Stimulated activated CD8-positive, alpha-beta memory T cell treated with anti-CD3 and anti-CD28 coated beads, Interleukin-15, amount 100 ng/mL, for 48 hours (primary cell): ENCODE data around the gene APOD.
"Not testable (repeated sequence)": the region's sequence is repeated elsewhere in the genome, so short reads cannot be mapped to it uniquely, and the experiment has no call there.

Experiments
- DNase-seq, 2 donors: peaks; one replicate each; pipeline ENCODE4 v3.0.0-alpha.2; 2020; ENCODE audit warnings: low read depth in 2 of 2

The APOD gene

DNA sequence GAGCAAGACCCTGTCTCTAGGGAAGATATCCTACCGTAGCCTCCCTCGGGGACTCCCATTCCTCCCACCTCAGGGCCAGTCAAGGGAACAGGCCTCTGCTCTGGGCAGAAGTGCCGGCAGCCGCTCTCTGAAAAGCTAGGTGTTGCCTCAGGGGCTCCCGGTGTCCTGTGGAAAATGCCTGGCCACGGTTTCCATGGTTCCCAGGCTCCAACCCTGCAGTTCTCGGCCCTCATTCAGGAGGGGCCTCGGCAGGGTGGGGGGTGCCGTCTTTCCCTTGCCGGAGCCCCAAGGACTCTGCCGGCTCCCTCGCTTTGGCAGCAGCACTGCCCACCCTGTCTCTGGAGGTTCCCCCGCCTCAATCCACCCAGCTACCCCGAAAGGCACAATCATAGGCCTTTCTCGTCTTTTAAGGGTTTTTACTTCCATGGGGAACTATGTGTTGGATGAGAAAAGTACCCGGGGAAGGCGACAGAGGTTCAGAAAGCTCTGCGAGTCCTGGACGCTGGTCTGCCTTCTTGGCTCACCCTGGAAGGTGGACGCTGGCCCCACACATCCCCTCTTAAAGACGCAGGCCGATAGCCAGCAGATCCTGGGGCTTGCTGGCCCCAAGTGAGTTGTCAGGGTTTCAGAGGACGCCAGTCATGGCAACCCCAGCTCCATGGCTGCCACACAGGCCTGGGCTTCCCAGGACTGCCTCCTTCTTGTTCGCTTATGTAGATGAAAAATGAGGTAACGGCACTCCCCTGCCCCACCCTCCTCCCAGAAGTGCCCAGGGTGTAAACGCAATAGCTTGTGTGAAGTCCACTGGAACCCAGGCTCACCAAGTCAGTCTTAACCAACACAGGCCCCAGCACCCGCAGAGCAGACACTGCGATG is 34.3 kb upstream of the APOD start:
- DNase-seq, result not testable (repeated sequence)

DNA sequence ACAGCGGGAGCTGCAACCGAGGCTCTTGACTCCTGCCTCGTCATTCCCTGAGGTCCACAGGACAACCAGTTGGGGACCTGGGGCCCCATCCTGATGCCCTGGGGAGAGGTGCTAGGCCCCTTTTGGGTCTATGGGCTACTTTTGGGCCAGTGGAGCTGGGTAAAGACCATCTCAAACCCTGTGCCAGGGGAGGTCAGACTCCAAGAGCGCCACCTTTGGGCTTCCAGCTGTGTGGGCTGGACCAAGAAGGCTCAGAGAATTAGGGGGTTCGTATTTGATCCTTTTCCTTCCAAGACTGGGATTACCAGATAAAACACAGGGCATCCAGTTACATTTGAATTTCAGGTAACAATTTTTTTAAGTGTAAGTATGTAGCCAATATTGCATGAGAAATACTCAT is 33.4 kb upstream of the APOD start:
- DNase-seq, result not testable (repeated sequence)

DNA sequence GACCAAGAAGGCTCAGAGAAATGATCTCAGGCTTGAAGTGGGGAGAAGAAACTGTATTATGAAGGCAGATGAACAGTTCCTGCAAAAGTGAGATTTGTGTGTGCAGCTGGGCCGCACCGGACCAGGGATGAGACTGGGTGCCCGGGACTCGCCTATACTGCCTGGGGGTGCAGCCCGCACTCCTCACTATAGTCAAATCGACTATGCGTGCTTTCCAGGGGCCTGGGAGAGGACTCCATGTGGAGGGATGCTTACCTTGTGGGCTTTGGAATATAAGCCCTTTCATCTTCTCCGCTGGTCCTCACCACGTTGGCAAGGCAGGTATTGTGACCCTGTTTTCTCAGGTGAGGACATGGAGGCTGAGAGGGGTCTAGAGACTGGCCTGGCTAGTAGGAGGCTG is 32.9 kb upstream of the APOD start:
- no peak for DNase-seq

DNA sequence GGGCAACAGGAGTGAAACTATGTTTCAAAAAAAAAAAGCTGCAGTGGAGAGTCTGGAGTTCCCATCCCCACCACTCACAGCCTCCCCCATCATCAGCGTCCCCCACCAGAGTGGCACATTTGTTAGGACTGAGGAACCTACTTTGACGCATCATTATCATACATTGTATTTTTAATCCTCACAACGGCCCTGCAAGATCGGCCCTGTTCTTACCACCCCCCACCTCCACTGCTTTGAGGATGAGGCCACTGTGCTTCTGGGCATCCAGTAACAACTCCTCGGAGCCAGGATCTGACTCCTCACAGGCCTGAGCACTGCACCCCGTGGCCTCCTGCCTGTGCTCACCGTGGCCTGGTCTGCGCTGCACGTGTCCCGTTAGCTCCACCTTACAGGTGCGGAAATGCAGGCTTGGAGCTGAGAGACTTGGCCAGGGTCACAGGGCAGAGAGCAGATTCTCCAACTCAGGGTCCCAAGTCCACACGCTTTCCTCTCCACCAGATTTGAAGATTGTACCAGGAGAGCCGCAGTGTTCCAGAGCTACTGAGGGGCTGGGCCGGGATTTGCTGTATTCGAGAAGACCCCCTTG is 32.3 kb upstream of the APOD start:
- not testable (repeated sequence) for DNase-seq

DNA sequence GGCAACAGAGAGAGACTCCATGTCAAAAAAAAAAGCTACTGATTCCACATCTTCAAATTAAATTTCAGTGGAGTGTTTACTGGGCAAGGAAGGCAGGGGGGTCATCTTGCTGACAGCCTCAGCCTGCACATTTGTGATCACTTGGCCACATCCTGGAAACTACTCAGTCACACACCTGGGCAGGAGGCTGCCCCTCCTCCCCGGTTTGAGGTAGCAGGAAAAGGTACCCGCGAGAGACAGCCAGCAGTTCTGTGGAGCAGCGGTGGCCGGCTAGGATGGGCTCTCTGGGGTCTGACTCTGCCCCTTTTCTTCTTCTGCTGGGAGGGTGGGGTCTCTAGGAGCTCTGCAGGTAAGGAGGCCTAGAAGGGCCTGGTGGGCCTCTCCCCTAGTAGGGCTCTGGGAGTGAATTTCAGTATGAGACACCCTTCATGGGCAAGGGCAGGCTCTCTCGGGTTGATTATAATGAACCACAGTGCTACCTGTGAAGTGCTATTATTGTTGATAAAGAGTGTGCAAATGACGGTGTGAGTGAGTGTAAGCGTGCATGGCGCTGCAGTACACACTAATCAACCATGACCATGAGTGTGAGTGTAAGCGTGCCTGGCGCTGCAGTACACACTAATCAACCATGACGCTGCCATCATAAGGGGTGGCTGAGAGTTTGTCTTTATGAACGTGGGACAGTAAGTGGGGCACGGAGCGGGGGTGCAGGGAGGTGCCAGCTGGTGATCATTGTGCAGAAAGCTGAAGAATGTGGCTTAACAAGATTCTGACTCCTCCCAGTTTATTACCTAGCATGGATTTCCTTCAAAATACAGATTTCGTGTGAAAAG is 31.1 kb upstream of the APOD start:
- DNase-seq, result not testable (repeated sequence)

DNA sequence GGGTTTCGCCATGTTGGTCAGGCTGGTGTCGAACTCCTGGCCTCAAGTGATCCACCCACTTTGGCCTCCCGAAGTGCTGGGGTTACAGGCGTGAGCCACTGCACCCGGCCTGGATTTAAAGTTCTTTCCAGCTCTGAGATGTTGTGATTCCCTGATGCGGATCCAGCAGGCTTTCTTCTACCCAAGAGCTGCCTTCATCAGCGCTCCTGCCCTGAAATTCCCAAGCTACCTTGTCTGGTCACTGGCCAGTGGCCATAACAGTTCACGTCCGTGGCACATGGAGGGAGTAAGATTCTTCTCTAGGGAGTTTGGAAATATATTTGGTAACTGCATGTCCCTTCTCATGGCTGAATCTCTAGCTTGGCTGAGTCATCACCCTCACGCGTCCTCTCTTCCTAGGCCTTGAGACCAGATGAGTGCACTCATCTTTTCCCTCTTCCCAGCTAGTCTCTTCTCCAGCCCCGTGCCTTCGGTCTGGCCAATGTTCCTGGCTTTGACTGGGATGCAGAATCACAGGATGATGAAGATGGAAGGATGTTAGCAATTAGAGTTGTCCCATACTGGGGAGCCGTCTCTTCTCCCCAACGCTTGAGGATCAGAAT is 29.8 kb upstream of the APOD start:
- no peak for DNase-seq

DNA sequence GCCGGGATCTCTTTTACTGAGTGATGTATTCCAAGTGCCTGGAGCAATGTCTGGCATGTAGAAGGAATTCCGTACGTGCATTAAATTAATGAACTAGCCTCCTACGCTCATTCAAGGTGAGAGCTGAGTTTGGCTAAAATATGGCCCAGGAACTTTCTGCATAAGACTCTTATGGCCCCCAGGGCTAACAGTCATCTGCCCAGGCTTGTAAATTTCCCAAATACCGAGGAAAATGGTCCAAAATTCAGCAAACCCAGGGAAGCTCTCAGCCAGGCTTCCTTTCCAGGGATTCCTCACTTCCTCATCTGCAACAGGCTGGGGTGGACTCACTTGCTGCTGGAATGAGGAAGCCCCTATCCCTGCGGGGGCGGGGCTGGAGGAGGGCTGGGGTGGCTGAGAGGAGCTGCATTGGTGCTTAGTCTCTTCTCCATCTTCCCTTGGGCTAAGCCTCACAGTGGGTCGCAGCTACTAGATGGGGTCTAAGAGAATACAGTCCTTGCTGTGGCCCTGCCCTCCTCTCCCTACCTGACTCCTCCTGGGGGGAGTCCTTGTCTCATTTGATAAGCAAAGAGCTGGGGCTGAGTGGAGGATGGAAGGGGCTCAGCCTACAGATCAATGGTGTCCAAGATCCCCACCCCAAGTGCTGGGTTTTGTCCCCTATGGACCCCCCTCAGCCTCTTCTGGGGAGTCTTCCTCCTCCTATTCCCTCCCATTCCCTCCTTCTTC is 28.5 kb upstream of the APOD start:
- DNase-seq, result no peak

DNA sequence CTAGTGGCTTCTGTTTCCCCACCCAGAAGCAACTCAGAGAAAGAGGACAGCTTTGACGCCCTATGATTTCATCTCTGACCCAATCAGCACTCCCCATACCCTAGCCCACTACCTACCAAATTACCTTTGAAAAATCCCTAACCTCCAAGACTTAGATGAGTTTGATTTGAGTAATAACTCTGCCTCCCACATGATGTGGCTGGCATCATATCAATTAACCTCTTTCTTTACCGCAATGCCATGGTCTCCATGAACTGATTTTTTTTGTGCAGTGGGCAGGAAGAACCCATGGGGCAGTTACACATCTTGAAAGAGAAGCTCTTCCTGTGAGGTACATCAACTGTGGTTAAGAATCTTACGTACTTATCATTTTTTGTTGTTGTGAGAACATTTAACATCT is 25.5 kb upstream of the APOD start:
- DNase-seq, result no peak

DNA sequence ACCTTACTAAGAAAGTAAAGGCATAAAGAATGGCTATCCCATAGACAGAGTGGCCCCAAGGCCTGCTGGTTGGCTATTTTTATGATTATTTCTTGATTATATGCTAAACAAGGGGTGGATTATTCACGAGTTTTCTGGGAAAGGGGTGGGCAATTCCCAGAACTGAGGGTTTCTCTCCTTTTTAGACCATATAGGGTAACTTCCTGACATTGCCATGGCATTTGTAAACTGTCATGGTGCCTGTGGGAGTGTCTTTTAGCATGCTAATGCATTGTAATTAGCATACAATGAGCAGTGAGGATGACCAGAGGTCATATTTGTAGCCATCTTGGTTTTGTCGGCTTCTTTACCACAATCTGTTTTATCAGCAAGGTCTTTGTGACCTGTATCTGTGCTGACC is 18.0 kb upstream of the APOD start:
- not testable (repeated sequence) for DNase-seq

DNA sequence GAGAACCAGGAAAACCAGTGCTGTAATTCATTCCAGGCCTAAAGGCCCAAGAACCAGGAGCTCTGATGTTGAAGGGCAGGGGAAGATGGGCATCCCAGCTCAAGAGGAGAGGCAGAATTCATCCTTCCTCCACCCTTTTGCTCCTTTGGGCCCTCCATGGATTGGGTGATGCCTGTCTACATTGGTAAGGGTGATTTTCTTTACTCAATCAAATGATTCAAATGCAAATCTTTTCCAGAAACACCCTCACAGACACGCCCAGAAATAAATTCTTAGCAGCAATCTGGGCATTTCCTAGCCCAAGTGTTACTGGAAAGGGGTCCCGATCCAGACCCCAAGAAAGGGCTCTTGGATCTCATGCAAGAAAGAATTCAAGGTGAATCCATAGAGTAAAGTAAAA is 17.6 kb upstream of the APOD start:
- no peak for DNase-seq

DNA sequence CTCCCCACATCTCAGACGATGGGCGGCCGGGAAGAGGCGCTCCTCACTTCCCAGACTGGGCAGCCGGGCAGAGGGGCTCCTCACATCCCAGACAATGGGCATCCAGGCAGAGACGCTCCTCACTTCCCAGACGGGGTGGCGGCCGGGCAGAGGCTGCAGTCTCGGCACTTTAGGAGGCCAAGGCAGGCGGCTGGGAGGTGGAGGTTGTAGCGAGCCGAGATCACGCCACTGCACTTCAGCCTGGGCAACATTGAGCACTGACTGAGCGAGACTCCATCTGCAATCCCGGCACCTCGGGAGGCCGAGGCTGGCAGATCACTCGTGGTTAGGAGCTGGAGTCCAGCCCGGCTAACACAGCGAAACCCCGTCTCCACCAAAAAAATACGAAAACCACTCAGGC is 16.2 kb upstream of the APOD start:
- not testable (repeated sequence) for DNase-seq

DNA sequence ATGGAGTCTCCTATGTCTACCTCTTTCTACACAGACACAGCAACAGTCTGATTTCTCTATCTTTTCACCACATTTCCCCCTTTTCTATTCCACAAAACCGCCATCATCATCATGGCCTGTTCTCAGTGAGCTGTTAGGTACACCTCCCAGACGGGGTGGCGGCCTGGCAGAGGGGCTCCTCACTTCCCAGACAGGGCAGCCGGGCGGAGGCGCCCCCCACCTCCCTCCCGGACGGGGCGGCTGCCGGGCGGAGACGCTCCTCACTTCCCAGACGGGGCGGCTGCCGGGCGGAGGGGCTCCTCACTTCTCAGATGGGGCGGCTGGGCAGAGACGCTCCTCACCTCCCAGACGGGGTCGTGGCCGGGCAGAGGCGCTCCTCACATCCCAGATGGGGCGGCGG is 15.8 kb upstream of the APOD start:
- not testable (repeated sequence) for DNase-seq

DNA sequence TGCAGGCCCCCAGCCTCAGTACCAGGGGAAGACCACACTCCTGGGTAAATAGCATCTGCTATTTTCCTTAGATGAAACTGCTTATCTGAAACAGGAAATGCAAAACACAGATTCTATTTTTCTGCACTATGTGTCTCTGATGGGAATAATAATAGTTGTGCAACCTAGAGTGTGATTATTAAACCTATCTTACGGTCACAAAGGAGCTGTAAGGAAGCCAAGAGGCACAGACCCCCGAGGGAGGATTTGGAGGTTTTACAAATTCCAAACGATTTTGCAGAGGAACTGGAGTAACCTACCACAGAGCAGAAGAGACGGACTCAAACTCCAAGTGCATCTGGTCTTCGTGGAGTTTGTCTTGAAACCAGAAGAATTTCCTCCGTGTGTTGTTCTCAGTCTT is 14.1 kb upstream of the APOD start:
- DNase-seq, result no peak

DNA sequence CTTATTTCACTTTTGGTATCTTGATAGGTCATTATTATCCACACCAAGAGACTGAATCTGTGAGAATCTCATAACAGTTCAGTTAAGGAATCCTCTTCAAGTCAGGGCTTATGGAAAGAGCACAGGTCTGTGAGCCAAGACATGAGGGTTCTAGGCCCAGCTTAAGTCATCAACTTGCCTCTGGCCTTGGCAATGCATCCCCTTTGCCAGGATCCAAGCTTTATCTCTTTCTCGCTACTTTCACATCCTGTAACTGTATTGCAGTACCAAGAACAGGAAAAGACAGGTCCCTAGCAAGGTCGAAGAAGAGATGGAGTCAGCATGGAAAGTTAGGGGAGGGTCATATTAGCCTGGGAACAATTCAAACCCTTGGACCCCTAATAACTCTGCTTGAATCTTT is 13.5 kb upstream of the APOD start:
- no peak for DNase-seq

DNA sequence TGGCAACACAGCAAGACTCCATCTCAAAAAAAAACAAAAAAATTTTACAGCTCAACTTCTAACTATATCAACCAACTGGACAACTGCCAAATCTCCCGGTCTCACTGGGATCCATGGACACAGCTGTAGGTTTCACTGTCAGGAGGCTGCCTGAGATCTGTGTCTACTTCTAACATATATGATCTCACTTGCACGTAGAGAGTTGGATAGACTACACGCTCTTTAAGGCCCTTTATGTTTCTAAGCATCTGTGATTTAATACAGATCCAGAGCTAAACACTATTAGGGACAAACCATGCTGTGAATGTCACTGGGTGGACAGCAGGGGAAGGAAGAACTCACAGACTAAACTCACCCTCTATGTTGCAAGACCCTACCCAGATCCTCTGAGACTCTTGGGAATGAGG is 13.0 kb upstream of the APOD start:
- no peak for DNase-seq

DNA sequence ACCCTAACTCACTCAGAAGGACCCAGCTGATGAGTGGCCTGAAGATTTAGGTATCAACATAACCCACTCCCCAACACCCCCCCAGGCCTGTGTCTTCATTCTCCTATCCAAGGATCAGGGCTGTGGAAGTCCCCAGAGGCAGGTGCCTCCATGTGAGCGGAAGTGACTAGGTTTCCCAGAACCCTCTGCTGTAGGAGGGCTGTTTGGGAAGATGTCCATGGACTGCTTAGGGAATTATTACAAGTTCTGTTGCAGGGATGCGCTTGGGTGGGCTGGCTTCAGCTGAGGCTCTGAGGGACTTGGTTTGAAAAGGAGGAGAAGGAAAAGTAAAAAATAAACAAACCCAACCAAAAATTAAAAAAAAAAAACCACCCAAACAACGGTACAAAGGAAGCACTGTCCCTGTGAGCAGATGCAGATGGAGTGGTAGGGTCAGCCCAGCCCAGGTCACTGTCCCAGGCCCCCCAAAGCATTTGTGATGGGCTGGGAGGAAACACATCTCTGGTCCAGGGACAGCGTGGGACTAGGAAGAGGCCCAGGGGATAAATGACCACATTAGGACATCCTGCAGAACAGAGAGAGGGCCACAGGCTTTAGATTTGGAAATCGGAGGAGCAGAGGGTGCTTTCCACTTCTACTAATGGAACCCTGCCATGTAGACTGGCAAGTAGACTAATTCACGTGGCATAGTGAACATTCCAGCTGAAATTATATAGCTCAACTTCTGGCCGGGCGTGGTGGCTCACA is 12.2 kb upstream of the APOD start:
- DNase-seq, result no peak

DNA sequence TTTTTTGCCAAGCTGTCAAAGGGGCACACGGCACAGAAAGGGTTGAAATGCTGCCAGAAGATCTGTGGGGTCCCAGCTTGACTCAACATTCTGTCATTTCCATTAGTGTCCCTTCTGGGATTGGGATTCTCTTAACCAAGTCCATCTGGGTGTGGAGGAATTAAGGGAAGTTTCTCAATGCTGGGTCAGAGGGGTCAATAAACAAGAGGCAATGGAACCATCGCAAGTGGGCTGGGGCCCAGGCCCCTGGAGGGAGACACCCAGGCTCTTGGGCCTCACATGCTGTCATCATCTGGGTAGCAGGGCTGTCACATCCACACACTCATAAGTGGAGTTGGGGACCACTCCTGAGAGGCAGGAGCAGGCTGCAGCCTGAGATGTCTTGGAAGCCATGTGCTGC is 8.1 kb upstream of the APOD start:
- DNase-seq, result no peak

DNA sequence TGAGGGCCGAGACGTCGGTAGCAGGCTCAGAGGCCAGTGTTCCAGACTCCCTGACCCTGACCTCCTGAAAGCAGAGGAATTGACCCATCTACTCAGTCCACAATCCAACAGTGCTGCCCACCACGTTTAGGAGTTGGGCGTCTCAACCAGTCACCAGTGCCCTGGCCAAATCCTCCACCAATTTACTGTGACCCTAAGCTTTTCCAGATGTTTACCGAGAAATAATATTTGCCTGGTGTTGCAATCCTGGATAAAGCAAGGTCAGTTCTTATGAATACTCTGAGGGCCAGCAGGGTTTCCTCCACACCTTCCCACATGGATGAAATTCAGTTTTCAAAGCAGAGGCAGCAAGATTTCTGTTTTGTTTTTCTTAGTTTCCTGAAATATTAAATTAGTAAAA is 7.5 kb upstream of the APOD start:
- no peak for DNase-seq

DNA sequence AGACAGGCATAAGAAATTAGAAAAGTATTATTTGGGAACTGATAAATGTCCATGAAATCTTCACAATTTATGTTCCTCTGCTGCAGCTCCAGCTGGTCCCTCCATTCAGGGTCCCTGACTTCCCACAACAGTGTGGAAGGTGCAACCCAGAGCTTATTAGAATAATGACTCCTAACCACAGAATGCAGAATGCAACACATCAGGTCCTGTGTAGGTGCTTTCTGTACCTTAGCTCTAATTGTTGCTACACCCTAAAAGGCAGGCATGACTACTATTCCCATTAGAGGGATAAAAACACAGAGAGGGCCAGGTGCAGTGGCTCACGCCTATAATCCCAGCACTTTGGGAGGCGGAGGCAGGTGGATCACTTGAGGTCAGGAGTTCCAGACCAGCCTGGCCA is 6.6 kb upstream of the APOD start:
- DNase-seq, result not testable (repeated sequence)

DNA sequence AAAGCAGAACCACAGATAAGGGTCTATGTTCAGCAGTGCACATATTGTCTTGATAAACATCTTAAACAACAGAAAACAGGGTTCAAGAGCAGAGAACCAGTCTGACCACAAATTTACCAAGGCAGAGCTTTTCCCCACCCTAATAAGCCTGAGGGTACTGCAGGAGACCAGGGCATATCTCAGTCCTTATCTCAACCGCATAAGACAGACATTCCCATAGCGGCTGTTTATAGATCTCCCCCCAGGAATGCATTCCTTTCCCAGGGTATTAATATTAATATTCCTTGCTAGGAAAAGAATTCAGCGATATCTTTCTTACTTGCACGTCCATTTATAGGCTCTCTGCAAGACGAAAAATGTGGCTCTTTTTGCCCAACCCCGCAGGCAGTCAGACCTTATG is 6.1 kb upstream of the APOD start:
- not testable (repeated sequence) for DNase-seq

DNA sequence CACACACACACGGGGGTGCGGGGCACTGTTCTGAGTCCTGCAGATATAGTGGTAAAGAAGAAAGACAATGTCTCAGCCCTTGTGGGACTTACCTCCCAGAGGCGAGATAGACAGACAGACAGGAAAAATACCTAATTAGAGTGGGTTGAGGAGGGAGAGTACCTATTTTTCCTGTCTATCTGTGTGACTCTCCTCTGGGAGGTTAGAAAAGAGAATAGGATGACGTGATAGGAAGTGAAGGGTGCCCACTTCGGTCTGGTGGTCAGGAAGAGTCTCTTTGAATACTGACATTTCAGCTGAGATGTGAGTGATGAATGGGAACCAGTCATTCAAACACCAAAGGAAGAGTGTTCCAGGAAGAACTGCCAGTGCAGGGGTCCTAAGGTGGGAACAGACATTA is 4.1 kb upstream of the APOD start:
- DNase-seq, result no peak
